GM15510 (cell line): ENCODE measurements around the gene ATF6B.
A peak's percentile ranks its signal among the peaks of the same experiment; 100 is the strongest.

ENCODE experiments used
- POLR2A ChIP-seq: IDR thresholded peaks from 3 replicates; pipeline ENCODE4 v1.6.1; 2011; ENCODE audit warnings: borderline replicate concordance; ENCODE audit not compliant: insufficient read length; ENCODE audit errors: extremely low read depth

Gene ATF6B

GRCh38 chr6:32127717-32128592 lies at the start of gene ATF6B:
Gene ATF6B (minus strand): TSS chr6:32128246. CDS start chr6:32128207, 39 bp downstream.
- TF ChIP-seq POLR2A = peak; percentile 60

GRCh38 chr6:32177183-32177787 lies 49.2 kb upstream of the ATF6B start:
- no peak for TF ChIP-seq POLR2A

DNA sequence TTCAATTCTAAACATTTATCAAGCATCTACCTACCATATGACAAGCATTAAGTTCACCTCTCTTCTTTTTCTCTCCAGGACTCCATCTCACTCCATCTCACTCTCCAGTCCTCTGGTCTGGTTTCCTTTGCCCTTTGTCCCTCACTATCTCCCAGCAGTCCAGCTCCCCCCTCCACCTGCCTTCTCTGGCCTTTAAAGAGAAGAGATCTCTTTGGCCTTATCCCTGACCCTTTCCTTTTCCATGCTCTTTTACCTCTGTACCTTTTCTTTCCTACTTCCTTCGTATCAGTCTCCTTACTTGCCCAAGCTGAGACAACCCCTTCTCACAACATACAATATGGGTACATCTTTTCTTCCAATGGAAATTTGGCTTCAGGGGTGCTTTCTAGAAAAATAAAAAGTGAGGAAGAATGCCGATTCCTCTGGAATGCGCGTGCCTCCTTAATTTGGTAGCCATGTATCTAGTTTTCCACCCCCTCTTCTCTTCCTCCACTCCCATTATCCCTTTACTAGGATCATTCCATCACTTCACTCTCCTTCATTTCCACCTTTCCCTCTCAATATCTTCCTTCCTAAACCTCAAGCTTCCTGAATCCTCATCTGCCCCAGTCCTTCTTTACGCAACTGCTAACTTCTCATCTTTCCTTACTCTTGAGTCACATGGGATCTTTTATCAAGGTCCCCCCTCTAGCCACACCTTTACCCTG lies 48.6 kb upstream of the ATF6B start:
- no peak for TF ChIP-seq POLR2A

DNA sequence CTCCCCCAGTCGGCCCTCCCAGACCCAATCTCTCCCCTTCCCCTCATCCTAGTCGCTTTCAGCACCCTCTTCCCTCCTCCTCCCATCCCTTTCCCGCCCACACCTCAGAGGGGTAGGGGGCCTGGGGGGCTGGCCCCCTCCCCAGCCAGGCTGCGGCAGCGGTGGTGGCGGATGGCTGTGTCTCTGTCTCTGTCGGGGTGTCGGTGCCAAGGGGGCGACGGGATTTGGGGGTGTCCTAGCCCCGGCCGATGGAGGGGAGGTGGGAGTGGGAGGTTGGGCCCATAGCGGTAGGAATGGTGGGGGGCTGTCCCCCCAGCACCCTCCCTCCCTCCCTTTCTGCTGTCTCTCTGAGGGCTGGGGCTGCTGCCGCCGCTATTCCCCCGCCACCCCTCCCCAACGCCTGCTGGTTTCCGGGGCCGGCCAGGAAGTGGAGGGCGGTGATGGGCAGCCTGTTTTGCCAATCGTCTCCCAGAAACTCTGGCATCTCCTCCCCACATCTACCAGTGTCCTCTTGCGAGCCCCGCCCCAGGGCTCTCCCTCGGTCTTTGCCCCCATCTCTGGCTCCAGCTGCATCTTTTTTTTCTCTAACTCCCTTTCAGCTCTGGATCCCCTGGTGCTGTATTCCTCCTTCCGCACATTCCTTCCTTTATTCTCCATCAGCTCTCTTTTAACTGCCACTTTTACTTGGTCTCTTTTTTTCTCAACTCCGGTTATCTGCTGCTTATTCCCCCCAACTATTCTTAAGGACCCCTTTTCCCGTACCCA lies 47.8 kb upstream of the ATF6B start, which contains the start of gene AGPAT1:
TSS of gene AGPAT1 (minus strand) at position 374 of the 765 bp plus-strand sequence. CDS start 4,588 bp downstream, outside the sequence.
- TF ChIP-seq POLR2A = peak; percentile 72

- no peak for TF ChIP-seq POLR2A
Observed at GRCh38 chr6:32175322-32175710, 47.3 kb upstream of the ATF6B start.

GRCh38 chr6:32174416-32174815 lies 46.4 kb upstream of the ATF6B start:
- TF ChIP-seq POLR2A = no peak

GRCh38 chr6:32173051-32173727 lies 45.1 kb upstream of the ATF6B start:
- TF ChIP-seq POLR2A = no peak

- no peak for TF ChIP-seq POLR2A
Observed at GRCh38 chr6:32171234-32171633, 43.2 kb upstream of the ATF6B start.

GRCh38 chr6:32170294-32170693 lies 42.2 kb upstream of the ATF6B start:
- no peak for TF ChIP-seq POLR2A

- TF ChIP-seq POLR2A = no peak
Observed at GRCh38 chr6:32168807-32169591, 41.0 kb upstream of the ATF6B start.

DNA sequence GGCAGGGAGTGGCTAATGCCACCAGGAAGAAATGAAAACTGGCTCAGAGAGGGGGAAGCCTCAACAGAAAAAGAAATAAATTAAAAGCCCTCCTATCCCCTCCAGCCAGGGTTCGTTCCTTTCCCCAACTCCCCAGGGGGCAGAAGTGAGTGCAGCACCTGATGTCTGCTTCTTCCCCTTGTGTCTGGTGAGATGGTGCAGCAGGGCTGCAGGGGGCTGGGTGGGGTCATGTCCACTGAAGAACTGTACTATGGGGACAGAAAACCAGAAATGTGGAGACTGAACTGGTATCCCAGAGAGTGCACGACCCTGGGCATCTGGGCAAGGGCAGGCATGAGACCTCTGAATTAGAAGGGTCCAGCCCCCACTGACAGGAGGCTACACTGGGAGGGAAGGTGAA lies 40.3 kb upstream of the ATF6B start:
- TF ChIP-seq POLR2A = no peak

DNA sequence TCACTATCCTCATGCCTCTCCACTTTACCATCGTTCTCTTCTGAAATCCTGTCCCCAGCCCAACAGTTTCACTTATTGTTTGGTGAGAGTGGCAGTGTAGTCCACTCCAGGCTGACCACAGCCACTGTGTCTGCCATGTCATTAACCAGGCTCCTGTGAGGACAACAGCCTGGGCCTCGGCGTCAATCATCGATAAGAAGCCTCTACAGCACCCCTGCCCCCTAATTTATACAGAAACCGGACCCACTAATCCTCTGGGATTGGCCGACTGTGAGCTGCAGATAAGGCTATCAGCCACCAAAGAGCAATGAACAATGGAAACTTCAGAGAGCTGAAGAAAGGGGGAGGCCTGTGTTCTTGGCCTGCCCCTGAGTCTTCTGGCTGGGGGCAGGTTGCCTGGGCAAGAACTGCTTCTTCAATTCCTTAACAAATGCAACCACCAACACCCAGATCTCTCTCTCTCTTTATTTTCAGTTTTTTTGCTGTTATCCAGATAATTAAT lies 39.8 kb upstream of the ATF6B start:
- TF ChIP-seq POLR2A = no peak

DNA sequence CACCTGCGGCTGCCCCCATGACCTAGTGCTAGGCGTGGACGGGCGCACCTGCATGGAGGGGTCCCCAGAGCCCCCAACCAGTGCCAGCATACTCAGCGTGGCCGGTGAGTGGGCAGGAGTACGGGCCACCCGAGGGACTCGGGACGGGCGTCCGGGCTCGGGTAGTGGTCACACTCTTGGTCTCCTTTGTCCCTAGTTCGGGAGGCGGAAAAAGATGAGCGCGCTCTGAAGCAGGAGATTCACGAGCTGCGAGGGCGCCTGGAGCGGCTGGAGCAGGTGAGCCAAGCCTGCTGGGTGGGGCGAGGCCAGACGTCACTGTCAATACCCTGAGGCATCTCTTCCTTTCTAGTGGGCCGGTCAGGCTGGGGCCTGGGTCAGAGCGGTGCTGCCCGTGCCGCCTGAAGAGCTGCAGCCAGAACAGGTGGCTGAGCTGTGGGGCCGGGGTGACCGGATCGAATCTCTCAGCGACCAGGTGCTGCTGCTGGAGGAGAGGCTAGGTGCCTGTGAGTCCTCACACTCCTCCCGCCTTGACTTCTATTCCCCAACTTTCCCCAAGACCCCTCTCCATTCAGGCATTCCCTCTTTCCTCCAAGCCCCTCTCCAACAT lies 39.2 kb upstream of the ATF6B start:
- no peak for TF ChIP-seq POLR2A
